Measurements from ENCODE around the gene SLC5A2.

- no peak for TF ChIP-seq GATA2 (IDR thresholded peaks at IDR 0.05; ENCODE audit: low read depth, low read length)
- TF ChIP-seq GATA3 (IDR thresholded peaks at IDR 0.05; ENCODE audit: low read depth, low read length), result no peak
These were observed 16.5 kb upstream of the SLC5A2 start for GRCh38 chr16:31466381-31466841.

Measured in SH-SY5Y (cell line).